GM23338 (cell line): ENCODE results near the gene PIGK.

ENCODE experiments used
- CTCF ChIP-seq, 2 experiments: fragments of 200-600 bp in 1 of 2; sonication (generic) in 1 of 2; conservative IDR thresholded peaks; 2 replicates each; pipeline versions ENCODE4 v1.5.1 to v1.6.1; 2016 to 2017; ENCODE audit warnings: antibody characterized with exemption in 2 of 2, low read depth in 2 of 2, mild to moderate bottlenecking in 2 of 2, moderate library complexity in 1 of 2
- ETS1 ChIP-seq: IDR thresholded peaks from 2 replicates; pipeline ENCODE4 v1.6.1; 2016; ENCODE audit warnings: antibody characterized with exemption
- EZH2 ChIP-seq: fragments of 200-600 bp; sonication (generic); IDR thresholded peaks from one replicate; pipeline ENCODE4 v1.8.0; 2017; ENCODE audit warnings: antibody characterized with exemption, mild to moderate bottlenecking, low read depth; ENCODE audit not compliant: unreplicated experiment
- EZH2phosphoT487 ChIP-seq: fragments of 200-600 bp; sonication (generic); IDR thresholded peaks from one replicate; pipeline ENCODE4 v1.8.1; 2018; ENCODE audit warnings: antibody characterized with exemption; ENCODE audit not compliant: unreplicated experiment
- JUNB ChIP-seq: IDR thresholded peaks from one replicate; pipeline ENCODE4 v1.6.1; 2016; ENCODE audit warnings: antibody characterized with exemption; ENCODE audit not compliant: unreplicated experiment
- NANOG ChIP-seq: IDR thresholded peaks from 2 replicates; pipeline ENCODE4 v1.6.1; 2016; ENCODE audit warnings: antibody characterized with exemption, borderline replicate concordance
- POLR2AphosphoS5 ChIP-seq: IDR thresholded peaks from 2 replicates; pipeline ENCODE4 v1.6.1; 2016; ENCODE audit warnings: antibody characterized with exemption, low read depth
- REST ChIP-seq: IDR thresholded peaks from one replicate; pipeline ENCODE4 v1.6.1; 2018; ENCODE audit warnings: antibody characterized with exemption; ENCODE audit not compliant: unreplicated experiment
- STAT1 ChIP-seq: IDR thresholded peaks from one replicate; pipeline ENCODE4 v1.6.1; 2016; ENCODE audit warnings: antibody characterized with exemption; ENCODE audit not compliant: unreplicated experiment
- ZNF114 ChIP-seq: fragments of 250-450 bp; sonication (Bioruptor Pico); IDR thresholded peaks from 2 replicates; pipeline ENCODE4 v1.5.0; 2020; ENCODE audit warnings: mild to moderate bottlenecking, moderate library complexity

GRCh38 chr1:77193951-77194350 is 25.3 kb downstream of the PIGK start:
- TF ChIP-seq JUNB: no peak
- no peak for TF ChIP-seq CTCF (conservative IDR thresholded peaks at IDR 0.05; ENCODE audit: low read depth in 2 of 2)
- no peak for TF ChIP-seq POLR2AphosphoS5
- no peak for TF ChIP-seq EZH2
- TF ChIP-seq ZNF114: no peak
- no peak for TF ChIP-seq EZH2phosphoT487
- no peak for TF ChIP-seq REST
- no peak for TF ChIP-seq NANOG
- no peak for TF ChIP-seq STAT1
- no peak for TF ChIP-seq ETS1
